ENCODE data around the gene FANK1.

- TF ChIP-seq POLR2A (IDR thresholded peaks at IDR 0.05): no peak
- no peak for TF ChIP-seq CTCF (IDR thresholded peaks at IDR 0.05)
Observed at GRCh38 chr10:126022841-126023240, 126.5 kb downstream of the FANK1 start.
